Osteoblast (primary cell): ENCODE data around the gene CEP97. TPM values are rescaled to one million over a fixed set of nuclear protein-coding genes. Genes with fewer than 3 reads are reported as not detected.
A peak's percentile ranks its signal among the peaks of the same experiment; 100 is the strongest.

ENCODE experiments used
- DNase-seq: peaks from one replicate; pipeline ENCODE4 v3.0.0; 2011; ENCODE audit warnings: low spot score, mixed read lengths; ENCODE audit not compliant: insufficient read length; ENCODE audit errors: missing footprints
- H2AFZ ChIP-seq: 2 replicates; pipeline ENCODE4 v1.6.0; 2011; ENCODE audit warnings: mild to moderate bottlenecking, low read length
- H3K27ac ChIP-seq: 2 replicates; pipeline ENCODE4 v1.5.1; 2011; ENCODE audit warnings: mild to moderate bottlenecking, low read depth, low read length, moderate library complexity
- H3K27me3 ChIP-seq: 2 replicates; pipeline ENCODE4 v1.6.0; 2012; ENCODE audit warnings: mild to moderate bottlenecking, control low read depth, inconsistent platforms, low read length, moderate library complexity; ENCODE audit not compliant: insufficient read depth
- H3K36me3 ChIP-seq: 2 replicates; pipeline ENCODE4 v1.5.1; 2011; ENCODE audit warnings: mild to moderate bottlenecking, low read length, control low read depth, moderate library complexity; ENCODE audit not compliant: insufficient read depth
- H3K4me1 ChIP-seq: 2 replicates; pipeline ENCODE4 v1.5.1; 2011; ENCODE audit warnings: mild to moderate bottlenecking, low read length, control low read depth, moderate library complexity; ENCODE audit not compliant: insufficient read depth
- H3K4me2 ChIP-seq: 2 replicates; pipeline ENCODE4 v1.6.0; 2011; ENCODE audit warnings: mild to moderate bottlenecking, low read length; ENCODE audit not compliant: insufficient read depth
- H3K4me3 ChIP-seq: fragments of 200-600 bp; sonication (generic); 3 replicates; pipeline ENCODE4 v1.5.1; 2012; ENCODE audit warnings: mild to moderate bottlenecking, low read length, inconsistent platforms; ENCODE audit not compliant: insufficient read depth
- H3K79me2 ChIP-seq: 2 replicates; pipeline ENCODE4 v1.6.0; 2012; ENCODE audit warnings: mild to moderate bottlenecking, low read length, control low read depth, inconsistent platforms; ENCODE audit not compliant: insufficient read depth
- H3K9me3 ChIP-seq: 2 replicates; pipeline ENCODE4 v1.5.1; 2011; ENCODE audit warnings: low read depth, low read length, control low read depth
- H4K20me1 ChIP-seq: 2 replicates; pipeline ENCODE4 v1.6.0; 2012; ENCODE audit warnings: mild to moderate bottlenecking, low read length, control low read depth; ENCODE audit not compliant: insufficient read depth
- CTCF ChIP-seq: IDR thresholded peaks from 2 replicates; pipeline ENCODE4 v1.5.1; 2011; ENCODE audit warnings: mild to moderate bottlenecking, low read depth, low read length, moderate library complexity; ENCODE audit errors: extremely low read depth
- total RNA-seq: library from RNA; depleted of rRNA; stranded (reverse); fragments of >200 nt; gene quantifications from 2 replicates; pipeline ENCODE4 v1.2.3, GENCODE V29; 2012

The CEP97 gene
- total RNA-seq, 1 donor = 10.9 TPM

- Histone ChIP-seq H3K4me3 (no peak overlapping the region), H2AFZ (no peak overlapping the region), H3K4me1 (peaks cover 5% of the 10 kb centered on the region), H3K9me3 (no peaks in the 10 kb centered on the region), H3K4me2 (no peak overlapping the region), H3K36me3 (no peaks in the 10 kb centered on the region), H3K79me2 (no peaks in the 10 kb centered on the region), H3K27ac (no peak overlapping the region), H4K20me1 (no peaks in the 10 kb centered on the region), H3K27me3 (no peaks in the 10 kb centered on the region)
- DNase-seq = no peak
- no peak for TF ChIP-seq CTCF
Observed at GRCh38 chr3:101709126-101709525, 15.3 kb upstream of the CEP97 start.

GRCh38 chr3:101718455-101718854 is 6.0 kb upstream of the CEP97 start:
- no peak for TF ChIP-seq CTCF
- Histone ChIP-seq H3K79me2 (no peaks in the 10 kb centered on the region), H3K27me3 (no peaks in the 10 kb centered on the region), H3K36me3 (no peaks in the 10 kb centered on the region), H3K27ac (no peak overlapping the region), H4K20me1 (no peaks in the 10 kb centered on the region), H3K4me1 (no peaks in the 10 kb centered on the region), H3K4me3 (no peak overlapping the region), H3K4me2 (no peak overlapping the region), H2AFZ (no peak overlapping the region), H3K9me3 (no peaks in the 10 kb centered on the region)
- no peak for DNase-seq

GRCh38 chr3:101719604-101720185 is 4.7 kb upstream of the CEP97 start:
- no peaks in the 10 kb centered on the region for H3K27me3 ChIP-seq
- no peak overlapping the region for H2AFZ ChIP-seq
- H4K20me1 ChIP-seq = no peaks in the 10 kb centered on the region
- H3K9me3 ChIP-seq = no peaks in the 10 kb centered on the region
- H3K4me2 ChIP-seq = no peak overlapping the region
- no peaks in the 10 kb centered on the region for H3K4me1 ChIP-seq
- no peak overlapping the region for H3K4me3 ChIP-seq
- no peak for TF ChIP-seq CTCF
- no peaks in the 10 kb centered on the region for H3K36me3 ChIP-seq
- no peak for DNase-seq
- H3K79me2 ChIP-seq = no peaks in the 10 kb centered on the region
- H3K27ac ChIP-seq = no peak overlapping the region

- DNase-seq = no peak
- H3K4me2 ChIP-seq = no peak overlapping the region
- H3K79me2 ChIP-seq = peaks cover 14% of the 10 kb centered on the region
- no peak for TF ChIP-seq CTCF
- peaks cover 8% of the 10 kb centered on the region for H3K4me1 ChIP-seq
- no peak overlapping the region for H3K27ac ChIP-seq
- no peak overlapping the region for H3K4me3 ChIP-seq
- H3K9me3 ChIP-seq = no peaks in the 10 kb centered on the region
- no peaks in the 10 kb centered on the region for H4K20me1 ChIP-seq
- peak overlapping the region; percentile 66 for H2AFZ ChIP-seq
- no peaks in the 10 kb centered on the region for H3K36me3 ChIP-seq
- H3K27me3 ChIP-seq = no peaks in the 10 kb centered on the region
Observed at GRCh38 chr3:101720851-101721840, 3.3 kb upstream of the CEP97 start.
